D721Med (cell line): ENCODE measurements around the gene FAM136A.

Source experiments
- DNase-seq: peaks from one replicate; pipeline ENCODE4 v3.0.0; 2011; ENCODE audit warnings: low spot score; ENCODE audit not compliant: insufficient read length
- FAIRE-seq: peaks from 2 replicates; lab custom pipeline; 2011; peaks lifted over from hg19 to GRCh38; lab: Jason Lieb, UNC
- CTCF ChIP-seq: IDR thresholded peaks from 2 replicates; pipeline ENCODE4 v1.5.1; 2012; ENCODE audit warnings: mild to moderate bottlenecking, control low read depth; ENCODE audit not compliant: insufficient read depth; ENCODE audit errors: missing control alignments

FAM136A gene

GRCh38 chr2:70261501-70261900 lies 40.4 kb downstream of the FAM136A start:
- no peak for TF ChIP-seq CTCF
- FAIRE-seq, result no peak
- no peak for DNase-seq

- no peak for DNase-seq
- no peak for TF ChIP-seq CTCF
- FAIRE-seq, result no peak
These were observed 43.4 kb downstream of the FAM136A start for GRCh38 chr2:70258532-70258875.

- TF ChIP-seq CTCF, result no peak
- no peak for FAIRE-seq
- no peak for DNase-seq
These were observed 46.1 kb downstream of the FAM136A start for GRCh38 chr2:70255637-70256314.

GRCh38 chr2:70250434-70250833 lies 51.4 kb downstream of the FAM136A start:
- no peak for FAIRE-seq
- TF ChIP-seq CTCF, result no peak
- DNase-seq, result no peak

GRCh38 chr2:70248181-70248847 lies 53.6 kb downstream of the FAM136A start, which contains the start of gene TIA1:
Gene TIA1, minus strand, starts transcription at chr2:70248628. Its CDS starts 198 bp downstream, at chr2:70248430.
- DNase-seq (peak; percentile 50), FAIRE-seq (no peak)
- TF ChIP-seq CTCF, result no peak

- DNase-seq, result no peak
- FAIRE-seq, result no peak
- TF ChIP-seq CTCF, result no peak
These were observed 54.3 kb downstream of the FAM136A start for GRCh38 chr2:70247364-70248180.
